NCI-H2107 treated with DMSO at 0.1 percent for 48 hours (cell line): ENCODE data around the gene MYO1E.
"Not testable (repeated sequence)": the region's sequence is repeated elsewhere in the genome, so short reads cannot be mapped to it uniquely, and the experiment has no call there.

Source experiments
- DNase-seq: peaks from one replicate; lab custom pipeline; 2025; ENCODE audit not compliant: unreplicated experiment; lab: John Stamatoyannopoulos, UW

Gene MYO1E

GRCh38 chr15:59387196-59387878 lies 14.7 kb upstream of the MYO1E start:
- not testable (repeated sequence) for DNase-seq

- no peak for DNase-seq
Observed at GRCh38 chr15:59385171-59385570, 12.5 kb upstream of the MYO1E start.

- DNase-seq = no peak
Observed at GRCh38 chr15:59384507-59384906, 11.8 kb upstream of the MYO1E start.

GRCh38 chr15:59380902-59381610 lies 8.4 kb upstream of the MYO1E start:
- no peak for DNase-seq

GRCh38 chr15:59379531-59379930 lies 6.9 kb upstream of the MYO1E start:
- DNase-seq = no peak

- DNase-seq = no peak
Observed at GRCh38 chr15:59378855-59379254, 6.2 kb upstream of the MYO1E start.

- no peak for DNase-seq
Observed at GRCh38 chr15:59377924-59378323, 5.3 kb upstream of the MYO1E start.

GRCh38 chr15:59376733-59377132 lies 4.1 kb upstream of the MYO1E start:
- peak; percentile 8 for DNase-seq

GRCh38 chr15:59373215-59373614 lies 544 bp upstream of the MYO1E start:
- DNase-seq = no peak

- no peak for DNase-seq
Observed at GRCh38 chr15:59371458-59372351, 966 bp downstream of the MYO1E start.

GRCh38 chr15:59369597-59369996 lies 3.1 kb downstream of the MYO1E start:
- DNase-seq = no peak

GRCh38 chr15:59367022-59367451 lies 5.6 kb downstream of the MYO1E start:
- DNase-seq = no peak

- DNase-seq = no peak
Observed at GRCh38 chr15:59366333-59367021, 6.2 kb downstream of the MYO1E start.

GRCh38 chr15:59364248-59364647 lies 8.4 kb downstream of the MYO1E start:
- DNase-seq = no peak

- DNase-seq = no peak
Observed at GRCh38 chr15:59362331-59362730, 10.3 kb downstream of the MYO1E start.

- no peak for DNase-seq
Observed at GRCh38 chr15:59360896-59361295, 11.8 kb downstream of the MYO1E start.

- DNase-seq = no peak
Observed at GRCh38 chr15:59360305-59360704, 12.4 kb downstream of the MYO1E start.

GRCh38 chr15:59355730-59356129 lies 16.9 kb downstream of the MYO1E start:
- DNase-seq = no peak

- no peak for DNase-seq
Observed at GRCh38 chr15:59354417-59355031, 18.1 kb downstream of the MYO1E start.

GRCh38 chr15:59353994-59354416 lies 18.7 kb downstream of the MYO1E start:
- no peak for DNase-seq

- no peak for DNase-seq
Observed at GRCh38 chr15:59352683-59353082, 20.0 kb downstream of the MYO1E start.
